Activated T-cell treated with anti-CD3 and anti-CD28 coated beads, Interleukin-2, amount 50 U/mL, for 48 hours (primary cell): ENCODE measurements around the gene DEFB108B.
"Not testable (repeated sequence)": the region's sequence is repeated elsewhere in the genome, so short reads cannot be mapped to it uniquely, and the experiment has no call there.

Source experiments
- DNase-seq, 2 experiments: peaks; one replicate each; pipeline ENCODE4 v3.0.0-alpha.2; 2020

Gene DEFB108B

GRCh38 chr11:71832811-71833210 lies at the start of gene DEFB108B:
TSS of gene DEFB108B (plus strand) at chr11:71833200. CDS start at chr11:71833200, 0 bp downstream.
- DNase-seq: not testable (repeated sequence)

GRCh38 chr11:71786114-71786847 lies 46.7 kb upstream of the DEFB108B start:
- DNase-seq: peak in 1 of 2 experiments; percentile 22

GRCh38 chr11:71786848-71787097 lies 46.2 kb upstream of the DEFB108B start:
- peak; percentile 99 for DNase-seq

GRCh38 chr11:71787098-71787823 lies 45.7 kb upstream of the DEFB108B start:
- DNase-seq: peak in 1 of 2 experiments; percentile 92

GRCh38 chr11:71787824-71788454 lies 45.1 kb upstream of the DEFB108B start:
- peak; percentile 59 to 62 for DNase-seq

- DNase-seq: not testable (repeated sequence)
These were observed 43.4 kb upstream of the DEFB108B start for GRCh38 chr11:71789444-71790196.

- DNase-seq: not testable (repeated sequence)
These were observed 41.9 kb upstream of the DEFB108B start for GRCh38 chr11:71791111-71791510.

- DNase-seq: peak; percentile 48 to 60
These were observed 40.3 kb upstream of the DEFB108B start for GRCh38 chr11:71792621-71793235.

- not testable (repeated sequence) for DNase-seq
These were observed 38.5 kb upstream of the DEFB108B start for GRCh38 chr11:71794386-71795040.

GRCh38 chr11:71795236-71795635 lies 37.8 kb upstream of the DEFB108B start:
- not testable (repeated sequence) for DNase-seq

- DNase-seq: not testable (repeated sequence)
These were observed 37.0 kb upstream of the DEFB108B start for GRCh38 chr11:71796016-71796415.

- not testable (repeated sequence) for DNase-seq
These were observed 36.2 kb upstream of the DEFB108B start for GRCh38 chr11:71796781-71797180.

- not testable (repeated sequence) for DNase-seq
These were observed 33.4 kb upstream of the DEFB108B start for GRCh38 chr11:71799556-71800128.

GRCh38 chr11:71800335-71800953 lies 32.6 kb upstream of the DEFB108B start:
- DNase-seq: peak; percentile 92 to 96

GRCh38 chr11:71801026-71801425 lies 32.0 kb upstream of the DEFB108B start:
- DNase-seq: not testable (repeated sequence)

- DNase-seq: not testable (repeated sequence)
These were observed 30.1 kb upstream of the DEFB108B start for GRCh38 chr11:71802874-71803273.

- DNase-seq: not testable (repeated sequence)
These were observed 28.6 kb upstream of the DEFB108B start for GRCh38 chr11:71804158-71804947.

GRCh38 chr11:71812529-71812928 lies 20.5 kb upstream of the DEFB108B start:
- not testable (repeated sequence) for DNase-seq

GRCh38 chr11:71813481-71814355 lies 19.3 kb upstream of the DEFB108B start:
- peak; percentile 85 to 87 for DNase-seq
